ENCODE measurements around the gene HS6ST3. TPM values are rescaled to one million over a fixed set of nuclear protein-coding genes. Genes with fewer than 3 reads are reported as not detected.

Gene HS6ST3
- total RNA-seq, 1 donor = not detected

DNA sequence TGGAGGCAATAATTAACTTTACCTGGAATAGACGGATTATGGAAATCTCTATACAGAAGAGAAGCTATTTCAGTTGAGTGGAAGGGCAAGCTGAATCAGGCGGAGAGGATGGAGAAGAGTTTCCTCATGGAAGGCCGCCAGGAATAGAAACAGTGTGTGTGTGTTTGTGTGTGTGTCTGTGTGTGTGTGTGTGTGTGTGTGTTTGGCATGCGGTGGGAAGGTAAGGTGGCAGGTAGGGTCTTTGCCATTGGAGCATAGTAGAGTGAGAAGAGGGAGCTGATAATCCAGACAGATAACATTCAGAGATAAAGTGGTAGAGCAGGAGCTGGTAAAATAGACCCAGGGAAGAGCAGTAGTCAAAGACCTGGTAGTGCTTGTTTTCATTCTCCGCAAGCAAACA lies 9.2 kb upstream of the HS6ST3 start:
- no peak overlapping the region for H3K4me3 ChIP-seq (ENCODE audit: low read depth, low read length)
- TF ChIP-seq, protein P1, sequence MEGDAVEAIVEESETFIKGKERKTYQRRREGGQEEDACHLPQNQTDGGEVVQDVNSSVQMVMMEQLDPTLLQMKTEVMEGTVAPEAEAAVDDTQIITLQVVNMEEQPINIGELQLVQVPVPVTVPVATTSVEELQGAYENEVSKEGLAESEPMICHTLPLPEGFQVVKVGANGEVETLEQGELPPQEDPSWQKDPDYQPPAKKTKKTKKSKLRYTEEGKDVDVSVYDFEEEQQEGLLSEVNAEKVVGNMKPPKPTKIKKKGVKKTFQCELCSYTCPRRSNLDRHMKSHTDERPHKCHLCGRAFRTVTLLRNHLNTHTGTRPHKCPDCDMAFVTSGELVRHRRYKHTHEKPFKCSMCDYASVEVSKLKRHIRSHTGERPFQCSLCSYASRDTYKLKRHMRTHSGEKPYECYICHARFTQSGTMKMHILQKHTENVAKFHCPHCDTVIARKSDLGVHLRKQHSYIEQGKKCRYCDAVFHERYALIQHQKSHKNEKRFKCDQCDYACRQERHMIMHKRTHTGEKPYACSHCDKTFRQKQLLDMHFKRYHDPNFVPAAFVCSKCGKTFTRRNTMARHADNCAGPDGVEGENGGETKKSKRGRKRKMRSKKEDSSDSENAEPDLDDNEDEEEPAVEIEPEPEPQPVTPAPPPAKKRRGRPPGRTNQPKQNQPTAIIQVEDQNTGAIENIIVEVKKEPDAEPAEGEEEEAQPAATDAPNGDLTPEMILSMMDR (IDR thresholded peaks at IDR 0.05; ENCODE audit: insufficient read depth, low read depth, low read length) = no peak
- no peak for DNase-seq (ENCODE audit: low read depth)

- TF ChIP-seq, protein P1 (IDR thresholded peaks at IDR 0.05; ENCODE audit: insufficient read depth, low read depth, low read length) = no peak
- H3K4me3 ChIP-seq (ENCODE audit: low read depth, low read length) = no peak overlapping the region
- DNase-seq (ENCODE audit: low read depth) = no peak
Observed at GRCh38 chr13:96081888-96082287, 8.0 kb upstream of the HS6ST3 start.

DNA sequence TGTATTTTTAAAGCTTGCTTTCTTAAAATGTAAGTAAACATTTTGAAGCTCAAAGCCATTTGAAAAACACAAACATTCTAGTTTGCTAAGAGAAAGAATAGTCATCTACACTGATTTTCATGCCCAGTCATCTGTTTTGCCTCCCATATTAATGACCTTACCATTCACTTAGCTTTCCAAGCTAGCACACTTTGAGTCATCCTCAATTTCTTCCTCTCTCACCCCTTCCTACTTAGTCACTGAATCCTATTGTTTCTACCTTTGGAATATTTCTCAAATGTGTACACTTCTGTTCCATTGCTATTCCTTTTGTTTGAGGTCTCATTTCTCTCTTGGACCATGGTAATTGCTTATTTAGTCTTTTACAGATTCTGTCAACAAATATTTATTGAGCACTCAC lies 7.3 kb upstream of the HS6ST3 start:
- DNase-seq (ENCODE audit: low read depth) = no peak
- no peak overlapping the region for H3K4me3 ChIP-seq (ENCODE audit: low read depth, low read length)
- TF ChIP-seq, protein P1 (IDR thresholded peaks at IDR 0.05; ENCODE audit: insufficient read depth, low read depth, low read length) = no peak

DNA sequence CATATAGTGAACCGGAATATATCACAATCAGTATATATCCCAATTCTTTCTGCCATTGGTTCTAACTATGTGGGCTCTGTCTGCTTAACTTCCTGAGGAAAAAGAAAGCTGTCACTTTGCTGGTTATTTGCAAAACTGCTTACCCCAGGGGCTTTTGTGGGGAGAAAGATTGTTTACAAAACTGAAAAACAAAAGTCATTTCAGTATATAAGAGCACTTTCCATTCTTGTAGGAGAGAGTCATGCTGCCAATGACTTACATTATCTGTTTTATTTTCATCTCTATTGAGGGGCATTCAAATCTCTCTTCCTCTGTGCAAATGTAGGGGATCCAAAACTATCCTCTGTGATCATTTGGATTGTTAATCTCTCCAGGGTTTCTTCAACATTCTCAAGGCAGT lies 3.2 kb upstream of the HS6ST3 start:
- no peak overlapping the region for H3K4me3 ChIP-seq (ENCODE audit: low read depth, low read length)
- no peak for DNase-seq (ENCODE audit: low read depth)
- TF ChIP-seq, protein P1 (IDR thresholded peaks at IDR 0.05; ENCODE audit: insufficient read depth, low read depth, low read length) = no peak

DNA sequence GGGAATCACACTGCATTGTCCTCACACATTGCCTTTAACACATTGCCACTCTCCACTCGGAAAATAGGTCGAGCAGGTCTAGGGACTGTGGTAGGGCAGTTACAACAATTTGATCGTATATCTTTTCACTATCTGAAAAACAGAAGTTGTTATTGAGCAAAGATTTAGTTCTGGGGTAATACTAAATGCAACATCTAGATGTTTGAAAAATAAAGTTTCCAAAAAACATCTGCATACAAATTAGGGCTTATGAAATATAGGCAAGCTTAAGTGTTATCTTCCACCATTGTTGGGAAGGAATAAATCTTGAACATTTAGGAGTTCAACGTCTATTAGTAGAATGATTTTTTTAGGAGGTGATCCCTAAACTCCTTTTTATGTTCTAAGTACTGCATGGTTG lies 768 bp upstream of the HS6ST3 start:
- TF ChIP-seq, protein P1 (IDR thresholded peaks at IDR 0.05; ENCODE audit: insufficient read depth, low read depth, low read length) = no peak
- no peak overlapping the region for H3K4me3 ChIP-seq (ENCODE audit: low read depth, low read length)
- no peak for DNase-seq (ENCODE audit: low read depth)

DNA sequence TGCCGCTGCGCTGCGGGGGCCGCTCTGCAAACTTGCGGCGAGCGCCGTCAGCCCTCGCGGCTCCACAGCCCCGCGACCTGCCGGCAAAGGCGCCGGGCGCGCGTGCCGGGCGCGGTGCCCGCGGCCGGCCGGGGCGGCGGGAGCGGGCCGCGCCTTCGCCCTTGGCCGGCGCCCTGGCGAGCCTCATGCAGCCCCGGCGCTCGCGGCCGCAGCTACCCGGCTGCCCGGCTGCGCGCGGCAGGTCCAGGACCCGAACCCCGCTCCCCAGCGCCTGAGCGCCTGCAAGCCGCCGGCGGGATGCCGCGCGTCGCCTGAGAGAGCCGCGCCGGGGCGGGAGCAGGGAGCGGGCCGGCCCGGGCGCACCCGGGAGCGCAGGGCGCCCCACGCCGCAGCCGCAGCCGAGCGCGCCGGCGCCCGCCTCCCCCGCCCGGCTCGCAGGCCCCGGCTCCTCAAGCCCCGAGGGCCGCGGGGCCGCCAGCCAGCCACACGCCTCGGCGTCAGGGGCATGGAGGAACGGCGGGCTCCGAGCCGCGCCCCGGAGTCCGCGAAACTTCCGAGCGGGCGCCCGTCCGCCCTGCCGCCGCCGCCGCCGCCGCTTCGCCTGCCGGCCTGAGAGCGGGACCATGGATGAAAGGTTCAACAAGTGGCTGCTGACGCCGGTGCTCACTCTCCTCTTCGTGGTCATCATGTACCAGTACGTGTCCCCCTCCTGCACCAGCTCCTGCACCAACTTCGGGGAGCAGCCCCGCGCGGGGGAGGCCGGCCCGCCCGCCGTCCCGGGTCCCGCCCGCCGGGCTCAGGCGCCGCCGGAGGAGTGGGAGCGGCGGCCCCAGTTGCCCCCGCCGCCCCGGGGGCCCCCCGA lies 564 bp downstream of the HS6ST3 start:
- no peak for DNase-seq (ENCODE audit: low read depth)
- peak overlapping the region; percentile 55 for H3K4me3 ChIP-seq (ENCODE audit: low read depth, low read length)
- TF ChIP-seq, protein P1 (IDR thresholded peaks at IDR 0.05; ENCODE audit: insufficient read depth, low read depth, low read length) = no peak
